ENCODE measurements around the gene HIP1R. TPM values are rescaled to one million over a fixed set of nuclear protein-coding genes. Genes with fewer than 3 reads are reported as not detected.

HIP1R gene
- total and polyA plus RNA-seq, 2 of the 13 experiments (the other 11 are each of a cell fraction or from before 2014, with no cell fraction given) = 18.4 to 25.5 TPM

DNA sequence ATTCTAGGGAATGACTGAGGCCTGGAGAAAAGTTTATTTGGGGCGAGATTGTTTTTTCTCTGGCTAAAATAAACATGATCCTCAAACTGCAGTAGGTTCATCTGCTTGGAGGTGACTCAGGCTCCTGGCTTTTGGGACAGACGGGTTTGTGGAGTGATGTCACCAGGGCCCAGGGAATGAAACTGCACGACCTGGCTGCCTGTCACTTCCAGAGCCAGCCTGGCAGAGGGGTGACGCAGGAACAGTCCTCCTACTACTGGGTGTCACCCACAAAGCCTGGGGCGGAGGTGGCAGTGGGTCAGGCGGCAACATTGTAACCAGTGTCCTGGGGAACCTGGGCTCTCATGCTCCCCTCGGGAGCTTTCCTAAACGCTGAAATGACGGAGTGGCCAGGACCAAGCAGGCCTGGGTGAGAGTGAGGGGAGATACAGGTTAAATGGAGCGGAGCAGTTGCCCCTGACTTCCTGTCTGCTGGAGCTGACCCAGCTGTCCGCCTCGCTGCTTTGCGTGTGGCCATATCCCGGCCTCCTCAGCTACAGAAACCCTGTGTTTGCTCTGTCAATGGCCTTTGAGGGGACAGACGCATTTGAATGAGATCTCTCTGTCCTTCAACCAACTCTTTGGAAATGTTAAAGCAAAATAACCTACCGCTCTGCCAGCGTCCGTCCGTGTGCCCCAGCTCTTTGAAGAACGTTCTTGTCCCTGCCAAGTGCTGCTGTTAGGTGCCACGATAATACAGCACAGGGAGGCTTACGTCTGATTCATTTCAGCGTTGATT is 6.5 kb downstream of the HIP1R start (continued):
- TF ChIP-seq ASH2L (IDR thresholded peaks at IDR 0.05; ENCODE audit: insufficient read length, low read depth, low read length) = peak; percentile 23
- no peak for TF ChIP-seq ZNF329 (CRISPR knock-in tag; IDR thresholded peaks at IDR 0.05; ENCODE audit: low read depth)
- no peak for TF ChIP-seq SIN3A (IDR thresholded peaks at IDR 0.05; ENCODE audit: borderline replicate concordance, low read depth, low read length)

DNA sequence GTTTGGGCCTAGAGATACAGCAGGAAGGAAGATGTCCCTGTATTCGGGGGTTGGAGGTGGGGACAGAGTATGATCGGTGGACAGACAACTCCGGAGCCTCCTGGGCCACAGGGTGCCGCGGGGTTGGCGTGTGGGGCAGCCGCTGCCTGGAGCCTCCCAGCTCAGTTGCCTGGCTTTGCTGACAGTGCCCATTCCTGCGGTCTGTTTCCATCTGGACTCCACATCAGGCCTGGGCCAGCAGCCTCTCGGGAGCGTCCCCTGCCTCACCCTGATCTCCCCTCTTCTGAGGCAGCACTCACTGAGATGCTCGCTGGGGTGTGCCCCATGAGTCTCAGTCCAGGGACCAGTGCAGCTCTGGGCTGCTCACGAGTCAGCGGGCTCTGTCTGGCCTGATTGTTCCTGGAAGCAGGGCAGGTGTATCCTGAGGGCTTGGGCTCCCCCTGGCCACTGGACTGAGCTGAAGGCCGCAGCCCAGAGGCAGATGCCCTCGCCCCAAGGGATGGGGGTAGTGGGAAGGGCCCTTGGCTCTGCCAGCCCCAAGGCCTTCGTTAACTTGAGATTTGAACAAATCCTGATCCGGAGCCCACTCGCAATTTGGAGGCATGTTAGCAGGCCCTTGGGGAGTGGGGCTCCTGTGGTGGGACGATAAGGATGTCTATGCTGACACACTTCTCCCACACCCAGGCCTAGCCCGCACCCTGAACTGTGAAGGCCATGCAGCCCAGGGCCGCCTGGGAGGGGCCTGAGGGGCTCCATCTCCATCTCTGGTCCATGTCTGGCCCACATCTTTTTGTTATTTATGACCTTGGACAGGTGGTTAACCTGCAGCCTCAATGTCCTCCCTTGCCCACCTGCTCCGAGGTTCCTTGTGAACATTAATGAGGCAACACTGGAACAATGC is 7.5 kb downstream of the HIP1R start:
- H3K9ac ChIP-seq (ENCODE audit: insufficient read depth, low read depth, low read length) = peak overlapping the region; percentile 44
- POLR2A ChIA-PET = interaction anchor here (0.9 to 1.6 kb wide), 6 partner anchors 16 to 25 kb away, joined by 3 to 5 read pairs (median 4); no protein-coding TSS in a partner anchor
- H3K36me3 ChIP-seq (replicated peaks in 1 of 2; ENCODE audit: control insufficient read depth in 1 of 2, insufficient read depth in 2 of 2, low read length in 2 of 2) = no peaks in the 10 kb centered on the region
- peaks cover 8% of the 10 kb centered on the region; the same call in 1 of the 2 replicates for H4K20me1 ChIP-seq (ENCODE audit: insufficient read depth, low read length)
- peaks cover 14% of the 10 kb centered on the region for H3K79me2 ChIP-seq (ENCODE audit: insufficient read depth, low read length)
- H2AFZ ChIP-seq (ENCODE audit: low read length) = no peak overlapping the region
- H3K27me3 ChIP-seq (ENCODE audit: control insufficient read depth in 1 of 2, insufficient read depth in 2 of 2, low read length in 2 of 2) = no peaks in the 10 kb centered on the region
- WGBS (ENCODE audit: low lambda C conversion rate) = 47% methylated on average over 15 of the region's 22 CpGs
- FAIRE-seq (no peak), DNase-seq (ENCODE audit: low spot score) (no peak), ATAC-seq (peak; percentile 61)
- BruUV-seq (replicated peaks) = no TSS peak
- H3K9me3 ChIP-seq (ENCODE audit: low read length) = no peaks in the 10 kb centered on the region
- peak overlapping the region; percentile 90 for H3K4me2 ChIP-seq (ENCODE audit: low read depth, low read length)
- intact Hi-C loops (cut with micrococcal nuclease; ENCODE audit: unreplicated experiment) (loop anchor here (5.0 kb wide), 1 partner anchor 45 kb away; no protein-coding TSS in a partner anchor), in situ Hi-C loops (cut with HindIII; ENCODE audit: extremely low pct_ligation_motif_present, low pct_unique_long_range_greater_than_20kb) (no loop called here)
- H3K27ac ChIP-seq (ENCODE audit: extremely low read length, insufficient read depth, low read length) = peak overlapping the region; percentile 37
- H3K4me3 ChIP-seq (replicated peaks in 1 of 3; ENCODE audit: insufficient read depth in 1 of 3, low read depth in 2 of 3, low read length in 3 of 3) = peak overlapping the region; percentile 6 to 58 (median 52); a peak in 4 of 6 replicates
- CTCF ChIA-PET (ENCODE audit: low intra/inter-chr PET ratio, low total read pairs) = no interaction called here
- H3K4me1 ChIP-seq (ENCODE audit: insufficient read depth, low read length) = peaks cover 71% of the 10 kb centered on the region
- TF ChIP-seq, protein P1, sequence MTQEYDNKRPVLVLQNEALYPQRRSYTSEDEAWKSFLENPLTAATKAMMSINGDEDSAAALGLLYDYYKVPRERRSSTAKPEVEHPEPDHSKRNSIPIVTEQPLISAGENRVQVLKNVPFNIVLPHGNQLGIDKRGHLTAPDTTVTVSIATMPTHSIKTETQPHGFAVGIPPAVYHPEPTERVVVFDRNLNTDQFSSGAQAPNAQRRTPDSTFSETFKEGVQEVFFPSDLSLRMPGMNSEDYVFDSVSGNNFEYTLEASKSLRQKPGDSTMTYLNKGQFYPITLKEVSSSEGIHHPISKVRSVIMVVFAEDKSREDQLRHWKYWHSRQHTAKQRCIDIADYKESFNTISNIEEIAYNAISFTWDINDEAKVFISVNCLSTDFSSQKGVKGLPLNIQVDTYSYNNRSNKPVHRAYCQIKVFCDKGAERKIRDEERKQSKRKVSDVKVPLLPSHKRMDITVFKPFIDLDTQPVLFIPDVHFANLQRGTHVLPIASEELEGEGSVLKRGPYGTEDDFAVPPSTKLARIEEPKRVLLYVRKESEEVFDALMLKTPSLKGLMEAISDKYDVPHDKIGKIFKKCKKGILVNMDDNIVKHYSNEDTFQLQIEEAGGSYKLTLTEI (CRISPR knock-in tag; conservative IDR thresholded peaks at IDR 0.05) = no peak
- TF ChIP-seq, protein P2, sequence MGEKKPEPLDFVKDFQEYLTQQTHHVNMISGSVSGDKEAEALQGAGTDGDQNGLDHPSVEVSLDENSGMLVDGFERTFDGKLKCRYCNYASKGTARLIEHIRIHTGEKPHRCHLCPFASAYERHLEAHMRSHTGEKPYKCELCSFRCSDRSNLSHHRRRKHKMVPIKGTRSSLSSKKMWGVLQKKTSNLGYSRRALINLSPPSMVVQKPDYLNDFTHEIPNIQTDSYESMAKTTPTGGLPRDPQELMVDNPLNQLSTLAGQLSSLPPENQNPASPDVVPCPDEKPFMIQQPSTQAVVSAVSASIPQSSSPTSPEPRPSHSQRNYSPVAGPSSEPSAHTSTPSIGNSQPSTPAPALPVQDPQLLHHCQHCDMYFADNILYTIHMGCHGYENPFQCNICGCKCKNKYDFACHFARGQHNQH (CRISPR knock-in tag; IDR thresholded peaks at IDR 0.05) = no peak
- TF ChIP-seq, protein P3, sequence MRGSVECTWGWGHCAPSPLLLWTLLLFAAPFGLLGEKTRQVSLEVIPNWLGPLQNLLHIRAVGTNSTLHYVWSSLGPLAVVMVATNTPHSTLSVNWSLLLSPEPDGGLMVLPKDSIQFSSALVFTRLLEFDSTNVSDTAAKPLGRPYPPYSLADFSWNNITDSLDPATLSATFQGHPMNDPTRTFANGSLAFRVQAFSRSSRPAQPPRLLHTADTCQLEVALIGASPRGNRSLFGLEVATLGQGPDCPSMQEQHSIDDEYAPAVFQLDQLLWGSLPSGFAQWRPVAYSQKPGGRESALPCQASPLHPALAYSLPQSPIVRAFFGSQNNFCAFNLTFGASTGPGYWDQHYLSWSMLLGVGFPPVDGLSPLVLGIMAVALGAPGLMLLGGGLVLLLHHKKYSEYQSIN (CRISPR knock-in tag; IDR thresholded peaks at IDR 0.05; ENCODE audit: borderline replicate concordance) = no peak
- TF ChIP-seq ZNF709 (CRISPR knock-in tag; IDR thresholded peaks at IDR 0.05) (0 out of 2 replicates have a peak, but pooled peaks have one; percentile 35), ZNF790 (CRISPR knock-in tag; IDR thresholded peaks at IDR 0.05; ENCODE audit: borderline replicate concordance) (peak; percentile 45; the same call in 1 of the 2 replicates), EED (CRISPR knock-in tag; IDR thresholded peaks at IDR 0.05) (peak; percentile 30; the same call in 1 of the 2 replicates), PRMT3 (CRISPR knock-in tag; IDR thresholded peaks at IDR 0.05; ENCODE audit: borderline replicate concordance, low read depth) (no peak), PHF8 (CRISPR knock-in tag; IDR thresholded peaks at IDR 0.05) (0 out of 2 replicates have a peak, but pooled peaks have one; percentile 16)
- TF ChIP-seq, protein P4, sequence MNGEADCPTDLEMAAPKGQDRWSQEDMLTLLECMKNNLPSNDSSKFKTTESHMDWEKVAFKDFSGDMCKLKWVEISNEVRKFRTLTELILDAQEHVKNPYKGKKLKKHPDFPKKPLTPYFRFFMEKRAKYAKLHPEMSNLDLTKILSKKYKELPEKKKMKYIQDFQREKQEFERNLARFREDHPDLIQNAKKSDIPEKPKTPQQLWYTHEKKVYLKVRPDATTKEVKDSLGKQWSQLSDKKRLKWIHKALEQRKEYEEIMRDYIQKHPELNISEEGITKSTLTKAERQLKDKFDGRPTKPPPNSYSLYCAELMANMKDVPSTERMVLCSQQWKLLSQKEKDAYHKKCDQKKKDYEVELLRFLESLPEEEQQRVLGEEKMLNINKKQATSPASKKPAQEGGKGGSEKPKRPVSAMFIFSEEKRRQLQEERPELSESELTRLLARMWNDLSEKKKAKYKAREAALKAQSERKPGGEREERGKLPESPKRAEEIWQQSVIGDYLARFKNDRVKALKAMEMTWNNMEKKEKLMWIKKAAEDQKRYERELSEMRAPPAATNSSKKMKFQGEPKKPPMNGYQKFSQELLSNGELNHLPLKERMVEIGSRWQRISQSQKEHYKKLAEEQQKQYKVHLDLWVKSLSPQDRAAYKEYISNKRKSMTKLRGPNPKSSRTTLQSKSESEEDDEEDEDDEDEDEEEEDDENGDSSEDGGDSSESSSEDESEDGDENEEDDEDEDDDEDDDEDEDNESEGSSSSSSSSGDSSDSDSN (CRISPR knock-in tag; IDR thresholded peaks at IDR 0.05) = 0 out of 2 replicates have a peak, but pooled peaks have one; percentile 19

Data from HepG2 (cell line).